ENCODE results near the gene PHYH.

DNA sequence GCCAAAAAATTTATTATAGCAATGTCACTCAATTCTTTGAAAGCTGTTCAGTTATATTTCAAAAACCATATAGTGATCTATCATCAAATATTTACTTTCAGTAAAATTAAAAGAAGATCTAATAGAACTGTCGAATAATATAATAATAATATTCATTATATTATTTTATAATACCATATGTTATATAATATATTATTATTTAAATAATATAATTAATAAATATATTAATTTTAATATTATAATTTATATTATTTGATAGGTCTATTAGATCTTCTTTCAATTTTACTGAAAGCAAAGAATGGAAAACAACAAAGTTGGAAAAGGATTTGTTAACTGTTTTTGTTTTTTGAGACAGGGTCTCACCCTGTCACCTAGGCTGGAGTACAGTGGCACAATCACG is 43.2 kb downstream of the PHYH start:
- TF ChIP-seq, protein P1, sequence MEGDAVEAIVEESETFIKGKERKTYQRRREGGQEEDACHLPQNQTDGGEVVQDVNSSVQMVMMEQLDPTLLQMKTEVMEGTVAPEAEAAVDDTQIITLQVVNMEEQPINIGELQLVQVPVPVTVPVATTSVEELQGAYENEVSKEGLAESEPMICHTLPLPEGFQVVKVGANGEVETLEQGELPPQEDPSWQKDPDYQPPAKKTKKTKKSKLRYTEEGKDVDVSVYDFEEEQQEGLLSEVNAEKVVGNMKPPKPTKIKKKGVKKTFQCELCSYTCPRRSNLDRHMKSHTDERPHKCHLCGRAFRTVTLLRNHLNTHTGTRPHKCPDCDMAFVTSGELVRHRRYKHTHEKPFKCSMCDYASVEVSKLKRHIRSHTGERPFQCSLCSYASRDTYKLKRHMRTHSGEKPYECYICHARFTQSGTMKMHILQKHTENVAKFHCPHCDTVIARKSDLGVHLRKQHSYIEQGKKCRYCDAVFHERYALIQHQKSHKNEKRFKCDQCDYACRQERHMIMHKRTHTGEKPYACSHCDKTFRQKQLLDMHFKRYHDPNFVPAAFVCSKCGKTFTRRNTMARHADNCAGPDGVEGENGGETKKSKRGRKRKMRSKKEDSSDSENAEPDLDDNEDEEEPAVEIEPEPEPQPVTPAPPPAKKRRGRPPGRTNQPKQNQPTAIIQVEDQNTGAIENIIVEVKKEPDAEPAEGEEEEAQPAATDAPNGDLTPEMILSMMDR (IDR thresholded peaks at IDR 0.05; ENCODE audit: low read depth, low read length, missing input control): no peak
- TF ChIP-seq, protein P2, sequence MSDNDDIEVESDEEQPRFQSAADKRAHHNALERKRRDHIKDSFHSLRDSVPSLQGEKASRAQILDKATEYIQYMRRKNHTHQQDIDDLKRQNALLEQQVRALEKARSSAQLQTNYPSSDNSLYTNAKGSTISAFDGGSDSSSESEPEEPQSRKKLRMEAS (IDR thresholded peaks at IDR 0.05): no peak
- TF ChIP-seq TAF1 (conservative IDR thresholded peaks at IDR 0.05): no peak
- TF ChIP-seq, protein P3, sequence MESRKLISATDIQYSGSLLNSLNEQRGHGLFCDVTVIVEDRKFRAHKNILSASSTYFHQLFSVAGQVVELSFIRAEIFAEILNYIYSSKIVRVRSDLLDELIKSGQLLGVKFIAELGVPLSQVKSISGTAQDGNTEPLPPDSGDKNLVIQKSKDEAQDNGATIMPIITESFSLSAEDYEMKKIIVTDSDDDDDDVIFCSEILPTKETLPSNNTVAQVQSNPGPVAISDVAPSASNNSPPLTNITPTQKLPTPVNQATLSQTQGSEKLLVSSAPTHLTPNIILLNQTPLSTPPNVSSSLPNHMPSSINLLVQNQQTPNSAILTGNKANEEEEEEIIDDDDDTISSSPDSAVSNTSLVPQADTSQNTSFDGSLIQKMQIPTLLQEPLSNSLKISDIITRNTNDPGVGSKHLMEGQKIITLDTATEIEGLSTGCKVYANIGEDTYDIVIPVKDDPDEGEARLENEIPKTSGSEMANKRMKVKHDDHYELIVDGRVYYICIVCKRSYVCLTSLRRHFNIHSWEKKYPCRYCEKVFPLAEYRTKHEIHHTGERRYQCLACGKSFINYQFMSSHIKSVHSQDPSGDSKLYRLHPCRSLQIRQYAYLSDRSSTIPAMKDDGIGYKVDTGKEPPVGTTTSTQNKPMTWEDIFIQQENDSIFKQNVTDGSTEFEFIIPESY (IDR thresholded peaks at IDR 0.05): no peak
- TF ChIP-seq HNF4G (IDR thresholded peaks at IDR 0.05): no peak
- TF ChIP-seq SP1 (IDR thresholded peaks at IDR 0.05): no peak
- TF ChIP-seq EGR1 (IDR thresholded peaks at IDR 0.05; ENCODE audit: low read depth in 2 of 2): no peak
- TF ChIP-seq JUND (IDR thresholded peaks at IDR 0.05): no peak
- no peak for TF ChIP-seq NR2F2 (IDR thresholded peaks at IDR 0.05)

All from liver (tissue), 3 donors.